ENCODE measurements around the gene FGF16.

GRCh38 chrX:77428551-77428950, 18.6 kb upstream of the FGF16 start:
- TF ChIP-seq CTCF (IDR thresholded peaks at IDR 0.05 in 4 of 5, conservative IDR thresholded peaks at IDR 0.05 in 1 of 5) (no peak), POLR2A (IDR thresholded peaks at IDR 0.05) (no peak)

Data from gastrocnemius medialis (tissue), 4 donors.